Activated CD8-positive, alpha-beta memory T cell treated with anti-CD3 and anti-CD28 coated beads for 1 hour (primary cell): ENCODE results near the gene ZNF467.

ENCODE experiments used
- DNase-seq, 2 donors: peaks; one replicate each; pipeline ENCODE4 v3.0.0-alpha.2; 2020; ENCODE audit warnings: low read depth in 1 of 2; ENCODE audit errors: extremely low read depth in 1 of 2

Gene ZNF467

GRCh38 chr7:149751043-149751775 is 22.2 kb downstream of the ZNF467 start:
- DNase-seq, result no peak

GRCh38 chr7:149750122-149750845 is 23.1 kb downstream of the ZNF467 start:
- DNase-seq, result no peak

DNA sequence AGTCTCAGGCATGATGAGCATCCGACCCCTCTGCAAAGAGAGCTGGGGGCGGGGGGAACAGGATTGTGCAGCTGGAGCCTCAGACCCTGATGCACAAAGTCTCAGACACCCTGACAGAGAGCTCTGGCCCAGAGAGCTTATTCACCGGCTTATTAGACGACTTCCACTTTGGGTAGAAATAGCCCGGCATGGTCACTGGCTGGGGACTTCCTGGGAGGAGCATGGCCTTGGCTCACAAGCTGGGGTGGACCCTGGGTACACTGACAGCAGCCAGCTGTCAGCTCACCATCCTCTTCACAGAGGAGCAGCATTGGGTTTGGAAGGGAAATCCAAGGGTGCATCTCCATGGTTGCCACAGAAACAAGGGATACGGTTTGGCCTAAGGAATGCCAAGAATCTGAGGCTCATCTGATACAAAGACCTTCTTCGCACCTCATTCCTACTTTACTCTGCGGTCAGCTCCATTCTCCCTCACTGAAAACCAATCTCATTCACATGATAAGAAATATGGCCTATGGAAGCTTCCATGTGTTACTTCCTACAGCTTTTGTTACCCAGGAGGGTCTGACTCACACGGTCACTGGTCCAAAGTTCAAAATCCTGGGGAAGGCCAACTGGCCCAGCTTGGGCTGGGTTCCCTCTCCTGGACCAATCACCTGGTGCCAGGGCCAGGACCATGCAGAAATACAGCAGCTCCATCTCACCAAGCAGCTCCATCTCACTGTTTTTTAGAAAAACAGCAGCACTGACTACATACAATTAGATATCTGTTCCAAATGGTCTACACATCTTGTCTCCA is 25.1 kb downstream of the ZNF467 start:
- DNase-seq, result no peak

GRCh38 chr7:149743476-149744255 is 29.7 kb downstream of the ZNF467 start:
- no peak for DNase-seq

GRCh38 chr7:149742075-149742701 is 31.2 kb downstream of the ZNF467 start:
- peak; percentile 12 to 41 for DNase-seq

GRCh38 chr7:149741629-149742028 is 31.8 kb downstream of the ZNF467 start:
- no peak for DNase-seq

GRCh38 chr7:149736478-149737360 is 36.7 kb downstream of the ZNF467 start:
- no peak for DNase-seq

DNA sequence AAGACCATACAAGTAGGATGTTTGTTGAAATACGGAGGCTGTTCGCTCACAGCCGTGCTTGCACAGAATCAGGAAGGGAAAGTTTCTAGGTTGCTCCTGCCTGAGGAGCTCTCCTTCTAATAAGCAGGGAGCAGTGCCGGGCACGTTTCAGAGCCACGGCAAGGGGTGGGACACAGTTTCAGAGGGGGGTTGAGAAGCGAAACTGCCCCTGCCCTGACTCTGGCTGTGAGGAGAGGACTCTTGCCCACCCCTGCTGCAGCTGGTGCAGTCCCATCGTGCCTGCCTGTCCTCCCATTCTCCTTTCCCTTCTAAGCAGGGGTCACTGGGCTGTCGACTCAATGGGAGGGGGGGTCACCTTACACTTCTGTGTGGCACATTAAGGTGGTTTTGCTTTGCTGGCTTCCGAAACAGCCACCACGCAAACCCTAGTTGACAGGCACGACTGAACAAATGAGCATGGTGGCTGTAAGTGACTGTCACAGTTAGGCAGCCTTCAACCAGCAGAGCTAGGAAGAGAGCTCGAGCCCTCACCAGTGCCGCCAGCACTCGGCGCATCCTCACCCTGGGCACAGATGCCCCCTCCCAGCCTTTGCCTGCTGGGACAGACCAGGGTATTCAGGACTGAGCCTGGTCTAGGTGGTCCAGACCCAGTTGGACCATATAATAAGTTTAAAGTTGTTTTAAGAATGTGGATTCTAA is 37.5 kb downstream of the ZNF467 start:
- no peak for DNase-seq

GRCh38 chr7:149735181-149735602 is 38.2 kb downstream of the ZNF467 start:
- DNase-seq, result no peak

GRCh38 chr7:149734791-149735075 is 38.7 kb downstream of the ZNF467 start:
- DNase-seq, result no peak

- DNase-seq, result no peak
These were observed 39.2 kb downstream of the ZNF467 start for GRCh38 chr7:149733924-149734790.

GRCh38 chr7:149733131-149733923 is 40.1 kb downstream of the ZNF467 start:
- DNase-seq, result no peak

- no peak for DNase-seq
These were observed 40.8 kb downstream of the ZNF467 start for GRCh38 chr7:149732611-149733010.

GRCh38 chr7:149732111-149732561 is 41.3 kb downstream of the ZNF467 start:
- no peak for DNase-seq

DNA sequence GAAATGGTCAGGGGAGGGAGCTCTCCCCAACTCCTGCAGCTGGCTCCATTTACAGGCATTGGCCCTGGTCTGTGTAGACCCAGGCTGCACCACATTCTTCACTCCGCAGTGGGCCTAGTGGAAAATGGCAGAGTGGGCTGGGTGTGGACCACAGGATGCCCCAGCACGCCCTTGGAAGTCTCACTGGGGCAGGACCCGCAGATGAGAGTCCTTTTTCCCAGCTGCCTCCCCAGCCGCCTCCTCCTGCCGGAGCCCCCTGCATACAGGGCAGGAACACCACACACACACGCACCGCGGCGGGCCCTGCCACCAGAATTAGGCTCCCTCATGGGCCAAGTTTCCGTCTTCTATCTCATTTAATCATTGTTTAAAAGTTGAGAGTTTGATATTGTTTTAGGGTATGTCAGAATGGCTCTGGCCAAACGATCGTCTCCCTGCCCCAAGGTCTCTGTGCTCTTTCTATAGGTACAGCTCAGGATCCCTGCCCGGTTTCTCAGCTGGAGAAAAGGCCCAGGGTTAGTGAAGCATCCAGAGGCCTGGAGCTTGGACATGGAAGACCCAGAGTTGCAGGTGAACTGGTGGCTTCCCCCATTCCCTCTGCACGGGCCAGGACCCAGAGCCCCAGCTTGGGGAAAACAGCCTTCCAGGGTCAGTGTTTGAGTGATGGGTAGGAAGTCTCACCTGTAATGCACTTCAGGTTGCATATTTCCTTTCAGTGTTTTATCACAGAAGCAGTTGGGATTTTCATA is 42.0 kb downstream of the ZNF467 start:
- DNase-seq, result no peak

GRCh38 chr7:149729983-149730801 is 43.2 kb downstream of the ZNF467 start:
- no peak for DNase-seq
